ENCODE data around the gene ARHGEF5. TPM values are rescaled to one million over a fixed set of nuclear protein-coding genes. Genes with fewer than 3 reads are reported as not detected.
"Not testable (repeated sequence)": the region's sequence is repeated elsewhere in the genome, so short reads cannot be mapped to it uniquely, and the experiment has no call there.

The ARHGEF5 gene
- total and polyA plus RNA-seq, 5 donors from 2014 or later: 0.67 to 10.5 (median 1.6) TPM

- H3K27ac ChIP-seq (ENCODE audit: insufficient read depth, low read length, poor library complexity, severe bottlenecking): no peak overlapping the region
- DNase-seq (no peak), ATAC-seq (ENCODE audit: low read depth in 2 of 2) (no peak)
- peaks cover 36% of the 10 kb centered on the region for H3K27me3 Mint-ChIP-seq
- peaks cover 0 to 4% (median 1%) of the 10 kb centered on the region in 7 donors for H3K9me3 Mint-ChIP-seq
- H3K36me3 ChIP-seq (ENCODE audit: control insufficient read depth, insufficient read depth, low read length): no peaks in the 10 kb centered on the region
- peaks cover 4% of the 10 kb centered on the region for H3K27me3 ChIP-seq (ENCODE audit: control insufficient read depth, insufficient read depth, low read length)
- no peaks in the 10 kb centered on the region for H3K4me1 ChIP-seq (ENCODE audit: control insufficient read depth, insufficient read depth, low read length, poor library complexity, severe bottlenecking)
- no peak overlapping the region for H3K4me3 ChIP-seq (ENCODE audit: low read depth, low read length)
- H3K4me3 Mint-ChIP-seq: no peak overlapping the region
- H3K36me3 Mint-ChIP-seq: no peaks in the 10 kb centered on the region
- H3K4me1 Mint-ChIP-seq: no peaks in the 10 kb centered on the region
- H3K9me3 ChIP-seq (ENCODE audit: control insufficient read depth in 2 of 2, low read length in 2 of 2): no peaks in the 10 kb centered on the region
- H3K27ac Mint-ChIP-seq: no peak overlapping the region
These were observed 59.6 kb downstream of the ARHGEF5 start for GRCh38 chr7:144414815-144415214.

GRCh38 chr7:144415858-144416257 is 60.7 kb downstream of the ARHGEF5 start:
- Mint-ChIP-seq H3K27ac (no peak overlapping the region), H3K9me3 (peaks cover 0 to 4% (median 1%) of the 10 kb centered on the region in 7 donors), H3K36me3 (no peaks in the 10 kb centered on the region), H3K27me3 (peaks cover 28% of the 10 kb centered on the region), H3K4me1 (no peaks in the 10 kb centered on the region), H3K4me3 (no peak overlapping the region)
- Histone ChIP-seq H3K9me3 (ENCODE audit: control insufficient read depth in 2 of 2, low read length in 2 of 2) (no peaks in the 10 kb centered on the region), H3K4me1 (ENCODE audit: control insufficient read depth, insufficient read depth, low read length, poor library complexity, severe bottlenecking) (no peaks in the 10 kb centered on the region), H3K27ac (ENCODE audit: insufficient read depth, low read length, poor library complexity, severe bottlenecking) (no peak overlapping the region), H3K27me3 (ENCODE audit: control insufficient read depth, insufficient read depth, low read length) (peaks cover 4% of the 10 kb centered on the region), H3K36me3 (ENCODE audit: control insufficient read depth, insufficient read depth, low read length) (no peaks in the 10 kb centered on the region), H3K4me3 (ENCODE audit: low read depth, low read length) (no peak overlapping the region)
- ATAC-seq (ENCODE audit: low read depth in 2 of 2) (no peak), DNase-seq (no peak)

- H3K27ac ChIP-seq (ENCODE audit: insufficient read depth, low read length, poor library complexity, severe bottlenecking): no peak overlapping the region
- no peaks in the 10 kb centered on the region for H3K4me1 ChIP-seq (ENCODE audit: control insufficient read depth, insufficient read depth, low read length, poor library complexity, severe bottlenecking)
- Mint-ChIP-seq H3K4me1 (no peaks in the 10 kb centered on the region), H3K36me3 (no peaks in the 10 kb centered on the region), H3K27ac (no peak overlapping the region), H3K4me3 (no peak overlapping the region), H3K9me3 (peaks cover 0 to 4% (median 1%) of the 10 kb centered on the region in 7 donors), H3K27me3 (peaks cover 27% of the 10 kb centered on the region)
- H3K36me3 ChIP-seq (ENCODE audit: control insufficient read depth, insufficient read depth, low read length): no peaks in the 10 kb centered on the region
- DNase-seq (no peak), ATAC-seq (ENCODE audit: low read depth in 2 of 2) (no peak)
- no peaks in the 10 kb centered on the region for H3K9me3 ChIP-seq (ENCODE audit: control insufficient read depth in 2 of 2, low read length in 2 of 2)
- H3K4me3 ChIP-seq (ENCODE audit: low read depth, low read length): no peak overlapping the region
- peaks cover 4% of the 10 kb centered on the region for H3K27me3 ChIP-seq (ENCODE audit: control insufficient read depth, insufficient read depth, low read length)
These were observed 61.1 kb downstream of the ARHGEF5 start for GRCh38 chr7:144416341-144416740.

- H3K9me3 Mint-ChIP-seq; H3K4me1 Mint-ChIP-seq; H3K4me3 Mint-ChIP-seq; ATAC-seq (ENCODE audit: low read depth in 2 of 2); H3K27me3 ChIP-seq (ENCODE audit: control insufficient read depth, insufficient read depth, low read length); H3K9me3 ChIP-seq (ENCODE audit: control insufficient read depth in 2 of 2, low read length in 2 of 2); H3K36me3 ChIP-seq (ENCODE audit: control insufficient read depth, insufficient read depth, low read length); H3K36me3 Mint-ChIP-seq; DNase-seq; H3K27ac ChIP-seq (ENCODE audit: insufficient read depth, low read length, poor library complexity, severe bottlenecking); H3K4me3 ChIP-seq (ENCODE audit: low read depth, low read length); H3K4me1 ChIP-seq (ENCODE audit: control insufficient read depth, insufficient read depth, low read length, poor library complexity, severe bottlenecking); H3K27ac Mint-ChIP-seq: not testable (repeated sequence)
- H3K27me3 Mint-ChIP-seq: peaks cover 26% of the 10 kb centered on the region
These were observed 63.7 kb downstream of the ARHGEF5 start for GRCh38 chr7:144418931-144419330.

GRCh38 chr7:144427539-144427938 is 72.3 kb downstream of the ARHGEF5 start:
- H3K4me1 ChIP-seq (ENCODE audit: control insufficient read depth, insufficient read depth, low read length, poor library complexity, severe bottlenecking); DNase-seq; H3K36me3 Mint-ChIP-seq; H3K36me3 ChIP-seq (ENCODE audit: control insufficient read depth, insufficient read depth, low read length); H3K27ac Mint-ChIP-seq; H3K27me3 Mint-ChIP-seq; H3K4me3 ChIP-seq (ENCODE audit: low read depth, low read length); H3K9me3 ChIP-seq (ENCODE audit: control insufficient read depth in 2 of 2, low read length in 2 of 2); H3K4me1 Mint-ChIP-seq; H3K27me3 ChIP-seq (ENCODE audit: control insufficient read depth, insufficient read depth, low read length); H3K4me3 Mint-ChIP-seq; ATAC-seq (ENCODE audit: low read depth in 2 of 2); H3K27ac ChIP-seq (ENCODE audit: insufficient read depth, low read length, poor library complexity, severe bottlenecking): not testable (repeated sequence)
- H3K9me3 Mint-ChIP-seq: peaks cover 5 to 27% (median 10%) of the 10 kb centered on the region in 7 donors

GRCh38 chr7:144428431-144428830 is 73.2 kb downstream of the ARHGEF5 start:
- no peaks in the 10 kb centered on the region for H3K36me3 Mint-ChIP-seq
- no peak overlapping the region for H3K27ac Mint-ChIP-seq
- H3K27me3 Mint-ChIP-seq: peaks cover 3% of the 10 kb centered on the region
- H3K4me3 Mint-ChIP-seq: no peak overlapping the region
- Histone ChIP-seq H3K36me3 (ENCODE audit: control insufficient read depth, insufficient read depth, low read length) (no peaks in the 10 kb centered on the region), H3K27ac (ENCODE audit: insufficient read depth, low read length, poor library complexity, severe bottlenecking) (no peak overlapping the region), H3K4me3 (ENCODE audit: low read depth, low read length) (no peak overlapping the region), H3K27me3 (ENCODE audit: control insufficient read depth, insufficient read depth, low read length) (no peaks in the 10 kb centered on the region), H3K9me3 (ENCODE audit: control insufficient read depth in 2 of 2, low read length in 2 of 2) (peaks cover 2 to 5% of the 10 kb centered on the region in 2 experiments), H3K4me1 (ENCODE audit: control insufficient read depth, insufficient read depth, low read length, poor library complexity, severe bottlenecking) (no peaks in the 10 kb centered on the region)
- DNase-seq: no peak
- H3K4me1 Mint-ChIP-seq: no peaks in the 10 kb centered on the region
- H3K9me3 Mint-ChIP-seq: peaks cover 5 to 27% (median 12%) of the 10 kb centered on the region in 7 donors
- ATAC-seq (ENCODE audit: low read depth in 2 of 2): no peak

Other genes with a start within 250 kb of the ARHGEF5 start
- not detected for gene OR2A2, start 245.8 kb upstream of the ARHGEF5 start, total RNA-seq
- not detected for gene OR2A2, start 245.8 kb upstream of the ARHGEF5 start, polyA plus RNA-seq
- gene OR2A14, start 232.2 kb upstream of the ARHGEF5 start, total RNA-seq: not detected
- gene OR2A14, start 232.2 kb upstream of the ARHGEF5 start, polyA plus RNA-seq: not detected
- gene CTAGE4, start 171.9 kb upstream of the ARHGEF5 start, total RNA-seq: 3.8 TPM
- under 1 TPM in 1 of 4 donors, not detected in 3; 0.29 TPM for gene CTAGE4, start 171.9 kb upstream of the ARHGEF5 start, polyA plus RNA-seq
- gene ARHGEF35, start 159.6 kb upstream of the ARHGEF5 start, total RNA-seq: 3.5 TPM
- 1 to 10 TPM; 1.7 to 4.2 (median 2.8) TPM for gene ARHGEF35, start 159.6 kb upstream of the ARHGEF5 start, polyA plus RNA-seq
- 0.30 TPM for gene OR2A42, start 115.8 kb upstream of the ARHGEF5 start, total RNA-seq
- gene OR2A42, start 115.8 kb upstream of the ARHGEF5 start, polyA plus RNA-seq: under 1 TPM in 2 of 4 donors, not detected in 2; 0.14 to 0.24 TPM
- 6.0 TPM for gene OR2A7, start 90.6 kb upstream of the ARHGEF5 start, total RNA-seq
- under 1 TPM; 0.17 to 0.98 (median 0.39) TPM for gene OR2A7, start 90.6 kb upstream of the ARHGEF5 start, polyA plus RNA-seq
- gene CTAGE8, start 86.1 kb upstream of the ARHGEF5 start, total RNA-seq: not detected
- gene CTAGE8, start 86.1 kb upstream of the ARHGEF5 start, polyA plus RNA-seq: under 1 TPM in 3 of 4 donors, not detected in 1; 0.35 to 0.54 (median 0.46) TPM
- not detected for gene OR2A1, start 43.0 kb upstream of the ARHGEF5 start, total RNA-seq
- gene OR2A1, start 43.0 kb upstream of the ARHGEF5 start, polyA plus RNA-seq: under 1 TPM in 3 of 4 donors, not detected in 1; 0.20 to 0.87 (median 0.38) TPM
- gene NOBOX, start 48.3 kb downstream of the ARHGEF5 start, total RNA-seq: not detected
- gene NOBOX, start 48.3 kb downstream of the ARHGEF5 start, polyA plus RNA-seq: not detected

All from CD4-positive, CD25-positive, alpha-beta regulatory T cell (primary cell).